ENCODE measurements around the gene GCKR. TPM values are rescaled to one million over a fixed set of nuclear protein-coding genes. Genes with fewer than 3 reads are reported as not detected.

The GCKR gene
- total RNA-seq, 4 donors from 2014 or later: not detected

GRCh38 chr2:27485496-27485895 lies 11.1 kb upstream of the GCKR start:
- DNase-seq: no peak
- 65 to 80% methylated on average over 1 to 3 of the region's 3 CpGs for WGBS, 2 donors (ENCODE audit: low coverage in 1 of 2)
- Histone ChIP-seq H3K36me3 (peaks cover 0 to 9% (median 3%) of the 10 kb centered on the region in 4 donors), H3K27ac (no peak overlapping the region), H3K4me1 (peaks cover 6 to 14% (median 10%) of the 10 kb centered on the region in 4 donors), H3K9me3 (no peaks in the 10 kb centered on the region), H3K4me3 (no peak overlapping the region), H3K27me3 (no peaks in the 10 kb centered on the region)
- intact Hi-C loops (cut with DNase I; ENCODE audit: low total_unique reads): loop anchor here (5.0 kb wide), 1 partner anchor 97 kb away; the partner anchor contains the start of gene ZNF512
- TF ChIP-seq POLR2AphosphoS5 (IDR thresholded peaks at IDR 0.05) (no peak), POLR2A (IDR thresholded peaks at IDR 0.05) (no peak)
- in situ Hi-C loops (cut with MboI; ENCODE audit: low pct_ligation_motif_present in 1 of 4, low pct_unique_long_range_greater_than_20kb in 1 of 4, low sequenced_read_pairs in 3 of 4): no loop called here

- Histone ChIP-seq H3K36me3 (no peaks in the 10 kb centered on the region), H3K27ac (peak overlapping the region; percentile 58 to 80 (median 72)), H3K4me3 (peak overlapping the region; percentile 41 to 56 (median 45)), H3K9me3 (no peaks in the 10 kb centered on the region), H3K4me1 (peaks cover 6 to 14% (median 10%) of the 10 kb centered on the region in 4 donors), H3K27me3 (peaks cover 6% of the 10 kb centered on the region)
- DNase-seq: no peak
- WGBS, 2 donors (ENCODE audit: low coverage in 1 of 2): 4 to 5% methylated on average over 7 to 11 of the region's 11 CpGs
- intact Hi-C loops (cut with DNase I; ENCODE audit: low total_unique reads): loop anchor here (5.0 kb wide), 1 partner anchor 93 kb away; the partner anchor contains the start of gene ZNF512
- in situ Hi-C loops (cut with MboI; ENCODE audit: low pct_ligation_motif_present in 1 of 4, low pct_unique_long_range_greater_than_20kb in 1 of 4, low sequenced_read_pairs in 3 of 4): no loop called here
- TF ChIP-seq POLR2A (IDR thresholded peaks at IDR 0.05) (no peak), CTCF (IDR thresholded peaks at IDR 0.05) (no peak), POLR2AphosphoS5 (IDR thresholded peaks at IDR 0.05) (no peak), EP300 (IDR thresholded peaks at IDR 0.05; ENCODE audit: low read depth) (no peak)
Measured at GRCh38 chr2:27489118-27489497, 7.5 kb upstream of the GCKR start.

GRCh38 chr2:27489498-27490397 lies 6.9 kb upstream of the GCKR start, which contains the start of gene IFT172:
TSS of gene IFT172 (minus strand) at chr2:27489743. CDS start at chr2:27489653, 90 bp downstream.
- DNase-seq: peak; percentile 100
- Histone ChIP-seq H3K27ac (peak within 1 kb of the TSS; percentile 58 to 80 (median 74)), H3K4me1 (peaks cover 7 to 14% (median 12%) of the 10 kb centered on the region in 4 donors), H3K9me3 (no peaks in the 10 kb centered on the region), H3K36me3 (no peaks in the 10 kb centered on the region), H3K4me3 (peak within 1 kb of the TSS; percentile 41 to 56 (median 45)), H3K27me3 (peaks cover 12% of the 10 kb centered on the region)
- TF ChIP-seq POLR2AphosphoS5 (IDR thresholded peaks at IDR 0.05): peak; percentile 93 to 94 (median 93)
- TF ChIP-seq POLR2A (IDR thresholded peaks at IDR 0.05): peak; percentile 80
- TF ChIP-seq CTCF (IDR thresholded peaks at IDR 0.05): no peak
- no peak for TF ChIP-seq EP300 (IDR thresholded peaks at IDR 0.05; ENCODE audit: low read depth)
- 9 to 83% methylated on average over 2 to 43 of the region's 43 CpGs for WGBS, 2 donors (ENCODE audit: low coverage in 1 of 2)
- intact Hi-C loops (cut with DNase I; ENCODE audit: low total_unique reads): loop anchor here (5.0 kb wide), 1 partner anchor 93 kb away; the partner anchor contains the start of gene ZNF512
- in situ Hi-C loops (cut with MboI; ENCODE audit: low pct_ligation_motif_present in 1 of 4, low pct_unique_long_range_greater_than_20kb in 1 of 4, low sequenced_read_pairs in 3 of 4): no loop called here

- no peak for DNase-seq
- WGBS, 2 donors (ENCODE audit: low coverage in 1 of 2): 79 to 89% methylated on average over 4 of the region's 4 CpGs
- intact Hi-C loops (cut with DNase I; ENCODE audit: low total_unique reads) (no loop called here), in situ Hi-C loops (cut with MboI; ENCODE audit: low pct_ligation_motif_present in 1 of 4, low pct_unique_long_range_greater_than_20kb in 1 of 4, low sequenced_read_pairs in 3 of 4) (no loop called here)
- no peak overlapping the region for H3K4me3 ChIP-seq
- H3K36me3 ChIP-seq: no peaks in the 10 kb centered on the region
- H3K27ac ChIP-seq: no peak overlapping the region
- peaks cover 7 to 23% (median 14%) of the 10 kb centered on the region in 4 donors for H3K4me1 ChIP-seq
- peaks cover 30% of the 10 kb centered on the region for H3K27me3 ChIP-seq
- TF ChIP-seq EP300 (IDR thresholded peaks at IDR 0.05; ENCODE audit: low read depth) (no peak), POLR2AphosphoS5 (IDR thresholded peaks at IDR 0.05) (no peak), POLR2A (IDR thresholded peaks at IDR 0.05) (no peak), CTCF (IDR thresholded peaks at IDR 0.05) (no peak)
- no peaks in the 10 kb centered on the region for H3K9me3 ChIP-seq
Measured at GRCh38 chr2:27492557-27492956, 4.1 kb upstream of the GCKR start.
